ENCODE results near the gene MRPS6.

DNA sequence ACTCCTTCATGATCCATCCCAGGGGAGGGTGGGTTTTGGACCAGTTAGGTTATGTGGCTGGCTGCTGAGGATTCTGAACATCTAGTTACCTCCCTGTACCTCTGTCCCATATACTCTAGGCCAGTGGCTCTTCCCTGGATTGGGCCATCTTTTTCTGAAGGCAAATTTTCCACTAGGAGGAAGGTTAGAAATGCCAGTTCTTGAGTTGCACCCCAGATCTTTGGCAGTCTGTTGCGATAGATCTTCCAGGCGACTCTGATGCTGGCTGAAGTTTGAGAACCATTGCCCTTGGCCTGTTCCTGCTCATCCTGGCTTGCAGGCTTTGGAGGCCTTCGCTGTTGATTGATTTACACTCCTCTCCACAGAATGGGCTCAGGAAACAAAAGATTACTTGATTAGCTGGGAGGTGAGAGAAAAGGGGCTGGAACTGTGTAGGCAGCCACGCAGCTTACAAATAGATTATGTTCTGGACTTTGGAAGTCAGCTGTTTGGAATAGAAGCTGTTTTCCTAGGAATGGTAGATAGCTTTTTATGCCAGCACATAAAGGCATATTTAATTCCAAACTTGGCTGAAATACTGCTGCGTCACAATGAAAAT lies 110.1 kb downstream of the MRPS6 start:
- TF ChIP-seq, protein P1, sequence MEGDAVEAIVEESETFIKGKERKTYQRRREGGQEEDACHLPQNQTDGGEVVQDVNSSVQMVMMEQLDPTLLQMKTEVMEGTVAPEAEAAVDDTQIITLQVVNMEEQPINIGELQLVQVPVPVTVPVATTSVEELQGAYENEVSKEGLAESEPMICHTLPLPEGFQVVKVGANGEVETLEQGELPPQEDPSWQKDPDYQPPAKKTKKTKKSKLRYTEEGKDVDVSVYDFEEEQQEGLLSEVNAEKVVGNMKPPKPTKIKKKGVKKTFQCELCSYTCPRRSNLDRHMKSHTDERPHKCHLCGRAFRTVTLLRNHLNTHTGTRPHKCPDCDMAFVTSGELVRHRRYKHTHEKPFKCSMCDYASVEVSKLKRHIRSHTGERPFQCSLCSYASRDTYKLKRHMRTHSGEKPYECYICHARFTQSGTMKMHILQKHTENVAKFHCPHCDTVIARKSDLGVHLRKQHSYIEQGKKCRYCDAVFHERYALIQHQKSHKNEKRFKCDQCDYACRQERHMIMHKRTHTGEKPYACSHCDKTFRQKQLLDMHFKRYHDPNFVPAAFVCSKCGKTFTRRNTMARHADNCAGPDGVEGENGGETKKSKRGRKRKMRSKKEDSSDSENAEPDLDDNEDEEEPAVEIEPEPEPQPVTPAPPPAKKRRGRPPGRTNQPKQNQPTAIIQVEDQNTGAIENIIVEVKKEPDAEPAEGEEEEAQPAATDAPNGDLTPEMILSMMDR (conservative IDR thresholded peaks at IDR 0.05; ENCODE audit: low read depth, low read length) = no peak
- TF ChIP-seq EZH2 (IDR thresholded peaks at IDR 0.05; ENCODE audit: low read length, unreplicated experiment) = no peak

Measured in PC-3 (cell line).